HEK293T (cell line): Measurements from ENCODE around the gene WNT2B.

Experiments
- ARNT ChIP-seq: fragments of 450-650 bp; IDR thresholded peaks from 2 replicates; pipeline ENCODE4 v1.6.1; 2017; ENCODE audit warnings: mild to moderate bottlenecking
- CTBP1 ChIP-seq: fragments of 450-650 bp; IDR thresholded peaks from 2 replicates; pipeline ENCODE4 v1.6.1; 2016; ENCODE audit warnings: borderline replicate concordance
- FOXA1 ChIP-seq: fragments of 450-650 bp; IDR thresholded peaks from 2 replicates; pipeline ENCODE4 v1.6.1; 2016; ENCODE audit warnings: mild to moderate bottlenecking
- FOXM1 ChIP-seq: fragments of 450-650 bp; IDR thresholded peaks from 2 replicates; pipeline ENCODE4 v1.6.1; 2017; ENCODE audit warnings: mild to moderate bottlenecking, borderline replicate concordance
- HDGF ChIP-seq: fragments of 450-650 bp; IDR thresholded peaks from 2 replicates; pipeline ENCODE4 v1.6.1; 2017; ENCODE audit warnings: antibody characterized with exemption, borderline replicate concordance
- SP1 ChIP-seq: fragments of 450-650 bp; IDR thresholded peaks from 2 replicates; pipeline ENCODE4 v1.6.1; 2017
- SUZ12 ChIP-seq: fragments of 450-650 bp; IDR thresholded peaks from 2 replicates; pipeline ENCODE4 v1.6.1; 2016; ENCODE audit warnings: mild to moderate bottlenecking
- TARDBP ChIP-seq: fragments of 450-650 bp; IDR thresholded peaks from 2 replicates; pipeline ENCODE4 v1.6.1; 2016

DNA sequence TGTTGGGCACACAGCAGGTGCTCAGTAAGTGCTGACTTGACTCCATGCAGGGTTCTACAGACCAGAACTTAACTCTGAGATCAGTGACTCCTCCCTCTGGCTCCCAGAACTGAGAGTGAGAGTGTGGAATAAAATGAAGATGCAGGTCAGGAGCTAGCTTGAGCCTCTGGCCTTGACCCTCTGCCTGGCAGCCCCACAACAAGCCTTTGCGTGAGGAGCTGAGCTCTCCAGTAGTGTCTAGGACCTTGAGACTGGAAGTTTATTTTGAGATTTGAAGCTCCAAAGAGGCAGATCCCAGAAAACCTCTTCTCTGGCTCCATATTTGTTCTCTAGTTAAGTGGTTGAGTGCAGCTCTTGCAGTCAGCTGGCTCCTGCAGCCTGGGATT is 3.4 kb upstream of the WNT2B start:
- TF ChIP-seq ARNT (no peak), FOXM1 (no peak), FOXA1 (no peak), SUZ12 (no peak), SP1 (no peak), HDGF (no peak), CTBP1 (no peak), TARDBP (no peak)
